Loucy (cell line): ENCODE measurements around the gene FAP.

Source experiments
- H2AFZ ChIP-seq: fragments of 200-600 bp; sonication (generic); 2 replicates; pipeline ENCODE4 v1.6.0; 2016; ENCODE audit warnings: antibody characterized with exemption, mild to moderate bottlenecking, low read length, moderate library complexity
- H3F3A ChIP-seq: fragments of 200-600 bp; 2 replicates; pipeline ENCODE4 v1.6.0; 2016; ENCODE audit warnings: antibody characterized with exemption, low read depth, mild to moderate bottlenecking
- H3K27me3 ChIP-seq: fragments of 200-600 bp; sonication (generic); 2 replicates; pipeline ENCODE4 v1.6.1; 2014; ENCODE audit warnings: low read length, mild to moderate bottlenecking; ENCODE audit not compliant: insufficient read depth, poor library complexity, severe bottlenecking
- H3K36me3 ChIP-seq: fragments of 200-600 bp; sonication (generic); 2 replicates; pipeline ENCODE4 v1.6.1; 2016; ENCODE audit warnings: low read length; ENCODE audit not compliant: insufficient read depth
- H3K4me1 ChIP-seq: fragments of 200-600 bp; sonication (generic); 2 replicates; pipeline ENCODE4 v1.5.1; 2014; ENCODE audit warnings: low read length, mild to moderate bottlenecking; ENCODE audit not compliant: insufficient read depth, poor library complexity, severe bottlenecking
- H3K4me2 ChIP-seq: fragments of 200-600 bp; sonication (generic); 2 replicates; pipeline ENCODE4 v1.6.0; 2014; ENCODE audit warnings: antibody characterized with exemption, low read length, low read depth, mild to moderate bottlenecking; ENCODE audit not compliant: poor library complexity, severe bottlenecking
- H3K4me3 ChIP-seq: fragments of 200-600 bp; sonication (generic); 2 replicates; pipeline ENCODE4 v1.5.1; 2014; ENCODE audit warnings: low read length, mild to moderate bottlenecking, mixed read lengths; ENCODE audit not compliant: poor library complexity, severe bottlenecking
- H3K79me2 ChIP-seq: fragments of 200-600 bp; sonication (generic); 2 replicates; pipeline ENCODE4 v1.6.1; 2014; ENCODE audit warnings: low read length; ENCODE audit not compliant: insufficient read depth
- H3K9ac ChIP-seq: fragments of 200-600 bp; sonication (generic); 2 replicates; pipeline ENCODE4 v1.6.0; 2014; ENCODE audit warnings: mild to moderate bottlenecking, low read depth, low read length, moderate library complexity; ENCODE audit not compliant: poor library complexity, severe bottlenecking
- H3K9me2 ChIP-seq: fragments of 200-600 bp; sonication (generic); replicated peaks from 2 replicates; pipeline ENCODE4 v1.6.1; 2016; ENCODE audit warnings: low read depth, low read length, mixed read lengths
- H3K9me3 ChIP-seq: fragments of 200-600 bp; sonication (generic); 2 replicates; pipeline ENCODE4 v1.6.1; 2014; ENCODE audit warnings: mild to moderate bottlenecking, antibody characterized with exemption, low read length, low read depth; ENCODE audit not compliant: insufficient read depth
- H4K20me1 ChIP-seq: fragments of 200-600 bp; sonication (generic); 2 replicates; pipeline ENCODE4 v1.6.0; 2014; ENCODE audit warnings: antibody characterized with exemption, low read length, mild to moderate bottlenecking; ENCODE audit not compliant: insufficient read depth, poor library complexity, severe bottlenecking
- CTCF ChIP-seq: fragments of 200-600 bp; sonication (generic); conservative IDR thresholded peaks from 2 replicates; pipeline ENCODE4 v1.5.1; 2014; ENCODE audit warnings: mild to moderate bottlenecking, antibody characterized with exemption, low read length
- EZH2phosphoT487 ChIP-seq: fragments of 200-600 bp; IDR thresholded peaks from 2 replicates; pipeline ENCODE4 v1.6.1; 2018; ENCODE audit warnings: antibody characterized with exemption, mild to moderate bottlenecking, moderate library complexity, borderline replicate concordance

Gene FAP

GRCh38 chr2:162188451-162188850 is 54.8 kb downstream of the FAP start:
- H3K9me2 ChIP-seq = no peaks in the 10 kb centered on the region
- TF ChIP-seq EZH2phosphoT487 = no peak
- TF ChIP-seq CTCF = no peak
- no peaks in the 10 kb centered on the region for H3K27me3 ChIP-seq
- no peaks in the 10 kb centered on the region for H3K36me3 ChIP-seq
- H3K79me2 ChIP-seq = no peaks in the 10 kb centered on the region
- no peaks in the 10 kb centered on the region for H4K20me1 ChIP-seq
- peaks cover 6% of the 10 kb centered on the region for H3K4me1 ChIP-seq
- H3K9ac ChIP-seq = no peak overlapping the region
- no peak overlapping the region for H3K4me3 ChIP-seq
- no peaks in the 10 kb centered on the region for H3F3A ChIP-seq
- no peak overlapping the region for H2AFZ ChIP-seq
- no peaks in the 10 kb centered on the region for H3K9me3 ChIP-seq
- no peak overlapping the region for H3K4me2 ChIP-seq

GRCh38 chr2:162185541-162186232 is 57.6 kb downstream of the FAP start:
- Histone ChIP-seq H3K79me2 (no peaks in the 10 kb centered on the region), H3K9me2 (no peaks in the 10 kb centered on the region), H3K4me1 (peaks cover 6% of the 10 kb centered on the region), H2AFZ (no peak overlapping the region), H3K36me3 (no peaks in the 10 kb centered on the region), H4K20me1 (no peaks in the 10 kb centered on the region), H3F3A (no peaks in the 10 kb centered on the region), H3K4me2 (no peak overlapping the region), H3K9me3 (no peaks in the 10 kb centered on the region), H3K4me3 (no peak overlapping the region), H3K9ac (no peak overlapping the region), H3K27me3 (no peaks in the 10 kb centered on the region)
- TF ChIP-seq EZH2phosphoT487 (no peak), CTCF (no peak)

- Histone ChIP-seq H3K36me3 (no peaks in the 10 kb centered on the region), H2AFZ (no peak overlapping the region), H3K27me3 (no peaks in the 10 kb centered on the region), H3K9ac (no peak overlapping the region), H3K4me1 (peaks cover 6% of the 10 kb centered on the region), H3K9me2 (no peaks in the 10 kb centered on the region), H3F3A (no peaks in the 10 kb centered on the region), H3K9me3 (no peaks in the 10 kb centered on the region), H4K20me1 (no peaks in the 10 kb centered on the region), H3K4me2 (no peak overlapping the region), H3K4me3 (no peak overlapping the region), H3K79me2 (no peaks in the 10 kb centered on the region)
- TF ChIP-seq EZH2phosphoT487 = no peak
- no peak for TF ChIP-seq CTCF
Observed at GRCh38 chr2:162184821-162185450, 58.3 kb downstream of the FAP start.
